A673 (cell line): ENCODE measurements around the gene CHCHD6.

Source experiments
- EZH2 ChIP-seq: fragments of 200-600 bp; sonication (generic); IDR thresholded peaks from 2 replicates; pipeline ENCODE4 v1.6.1; 2017; ENCODE audit warnings: borderline replicate concordance, low read depth, mild to moderate bottlenecking, mixed read lengths, antibody characterized with exemption, low read length; ENCODE audit not compliant: poor library complexity, severe bottlenecking
- TF ChIP-seq, protein P1 (sequence below): fragments of 300-800, 200-600 bp; sonication (generic); conservative IDR thresholded peaks from 2 replicates; pipeline ENCODE4 v1.5.1; 2017; ENCODE audit warnings: low read depth, mild to moderate bottlenecking, antibody characterized with exemption, low read length, moderate library complexity, mixed read lengths

DNA sequence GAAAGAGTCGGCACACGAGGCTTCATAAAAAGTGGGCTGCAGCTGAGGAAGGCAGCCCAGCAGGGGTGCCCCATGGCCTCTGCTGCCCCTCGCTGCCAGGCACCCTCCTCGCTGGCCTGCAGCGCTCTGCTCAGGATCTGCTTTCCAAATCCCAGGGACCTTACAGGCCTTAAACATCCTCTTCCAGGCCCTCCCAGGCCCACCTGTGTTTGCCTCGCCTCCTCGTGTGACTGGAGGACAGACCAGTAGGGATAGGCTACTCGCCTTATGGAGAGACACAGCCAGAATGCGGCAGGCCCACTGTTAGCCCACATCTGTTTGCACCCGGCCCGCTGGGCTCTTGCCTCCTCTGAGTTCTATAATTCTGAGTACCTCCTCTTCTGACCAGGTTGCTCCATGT lies 154.4 kb downstream of the CHCHD6 start:
- TF ChIP-seq, protein P1, sequence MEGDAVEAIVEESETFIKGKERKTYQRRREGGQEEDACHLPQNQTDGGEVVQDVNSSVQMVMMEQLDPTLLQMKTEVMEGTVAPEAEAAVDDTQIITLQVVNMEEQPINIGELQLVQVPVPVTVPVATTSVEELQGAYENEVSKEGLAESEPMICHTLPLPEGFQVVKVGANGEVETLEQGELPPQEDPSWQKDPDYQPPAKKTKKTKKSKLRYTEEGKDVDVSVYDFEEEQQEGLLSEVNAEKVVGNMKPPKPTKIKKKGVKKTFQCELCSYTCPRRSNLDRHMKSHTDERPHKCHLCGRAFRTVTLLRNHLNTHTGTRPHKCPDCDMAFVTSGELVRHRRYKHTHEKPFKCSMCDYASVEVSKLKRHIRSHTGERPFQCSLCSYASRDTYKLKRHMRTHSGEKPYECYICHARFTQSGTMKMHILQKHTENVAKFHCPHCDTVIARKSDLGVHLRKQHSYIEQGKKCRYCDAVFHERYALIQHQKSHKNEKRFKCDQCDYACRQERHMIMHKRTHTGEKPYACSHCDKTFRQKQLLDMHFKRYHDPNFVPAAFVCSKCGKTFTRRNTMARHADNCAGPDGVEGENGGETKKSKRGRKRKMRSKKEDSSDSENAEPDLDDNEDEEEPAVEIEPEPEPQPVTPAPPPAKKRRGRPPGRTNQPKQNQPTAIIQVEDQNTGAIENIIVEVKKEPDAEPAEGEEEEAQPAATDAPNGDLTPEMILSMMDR, result no peak
- no peak for TF ChIP-seq EZH2
